ENCODE results near the gene WBP2.
A peak's percentile ranks its signal among the peaks of the same experiment; 100 is the strongest.

WBP2 gene

GRCh38 chr17:75826561-75827307 lies 28.4 kb downstream of the WBP2 start:
- DNase-seq: no peak

DNA sequence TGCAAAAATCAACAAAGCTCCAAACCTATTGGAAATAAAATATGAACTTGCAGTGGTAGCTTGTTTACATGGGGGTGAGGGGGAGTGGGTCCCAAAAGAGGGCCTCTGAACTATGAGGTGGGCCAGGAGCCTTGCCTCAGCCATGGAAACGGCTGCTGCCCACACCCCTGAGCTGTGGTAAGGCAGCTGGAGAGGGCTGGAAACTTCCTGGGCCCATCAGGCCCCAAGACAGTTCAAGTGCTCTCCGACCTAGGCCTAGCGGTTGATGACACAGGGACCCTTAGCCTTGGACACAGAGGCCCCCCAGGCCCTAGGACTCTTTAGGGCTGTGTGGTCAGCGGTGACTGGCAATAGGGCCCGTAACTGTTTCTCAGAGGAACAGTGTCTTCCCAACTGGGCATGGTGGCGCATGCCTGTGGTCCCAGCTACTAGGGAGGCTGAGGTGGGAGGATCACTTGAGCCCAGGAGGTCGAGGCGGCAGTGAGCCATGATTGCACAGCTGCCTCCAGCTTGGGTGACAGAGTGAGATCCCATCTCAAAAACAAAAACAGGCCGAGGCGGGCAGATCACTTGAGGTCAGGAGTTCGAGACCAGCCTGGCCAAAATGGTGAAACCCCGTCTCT lies 29.3 kb downstream of the WBP2 start:
- no peak for DNase-seq

- DNase-seq: no peak
These were observed 30.0 kb downstream of the WBP2 start for GRCh38 chr17:75825149-75825552.

DNA sequence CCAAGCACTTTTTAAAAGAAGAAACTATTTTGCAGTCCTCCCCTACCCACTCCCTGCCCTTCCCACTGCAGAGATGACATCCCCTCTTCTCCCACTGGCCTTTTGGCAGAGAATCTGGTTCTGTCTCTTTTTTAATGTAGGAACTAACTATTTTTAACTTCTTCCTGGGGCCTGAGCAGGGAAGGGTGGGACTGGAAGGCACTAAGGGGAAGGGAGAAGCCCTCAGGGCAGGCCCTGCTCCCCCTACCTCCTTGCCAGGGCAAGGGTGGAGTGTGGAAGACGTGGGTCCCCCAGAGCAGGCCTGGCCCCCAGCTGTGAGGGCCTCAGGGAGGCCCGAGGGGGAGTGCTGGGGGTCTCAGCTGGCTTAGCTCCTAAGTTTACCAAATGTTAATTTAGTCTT lies 30.5 kb downstream of the WBP2 start:
- DNase-seq: no peak

DNA sequence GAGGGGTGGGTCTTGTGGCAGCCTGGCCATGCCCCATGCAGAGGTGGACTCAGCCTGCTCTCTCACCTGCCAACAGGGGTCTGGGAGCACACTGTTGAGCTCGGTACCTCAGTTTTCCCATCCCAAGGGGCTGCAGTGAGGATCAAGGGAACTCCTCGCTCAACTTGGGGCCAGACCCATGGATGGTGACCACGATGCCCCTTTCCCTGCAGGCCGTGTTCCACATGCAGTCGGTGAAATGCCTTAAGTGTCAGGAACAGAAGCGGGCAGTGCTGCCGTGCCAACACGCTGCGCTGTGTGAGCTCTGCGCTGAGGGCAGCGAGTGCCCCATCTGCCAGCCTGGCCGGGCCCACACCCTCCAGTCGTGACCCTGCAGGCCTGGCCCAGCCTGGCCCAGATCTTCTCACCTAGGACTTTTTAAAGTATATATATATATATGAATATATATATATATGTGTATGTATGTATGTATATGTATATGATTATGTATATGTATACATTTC lies 31.0 kb downstream of the WBP2 start:
- DNase-seq: no peak

DNA sequence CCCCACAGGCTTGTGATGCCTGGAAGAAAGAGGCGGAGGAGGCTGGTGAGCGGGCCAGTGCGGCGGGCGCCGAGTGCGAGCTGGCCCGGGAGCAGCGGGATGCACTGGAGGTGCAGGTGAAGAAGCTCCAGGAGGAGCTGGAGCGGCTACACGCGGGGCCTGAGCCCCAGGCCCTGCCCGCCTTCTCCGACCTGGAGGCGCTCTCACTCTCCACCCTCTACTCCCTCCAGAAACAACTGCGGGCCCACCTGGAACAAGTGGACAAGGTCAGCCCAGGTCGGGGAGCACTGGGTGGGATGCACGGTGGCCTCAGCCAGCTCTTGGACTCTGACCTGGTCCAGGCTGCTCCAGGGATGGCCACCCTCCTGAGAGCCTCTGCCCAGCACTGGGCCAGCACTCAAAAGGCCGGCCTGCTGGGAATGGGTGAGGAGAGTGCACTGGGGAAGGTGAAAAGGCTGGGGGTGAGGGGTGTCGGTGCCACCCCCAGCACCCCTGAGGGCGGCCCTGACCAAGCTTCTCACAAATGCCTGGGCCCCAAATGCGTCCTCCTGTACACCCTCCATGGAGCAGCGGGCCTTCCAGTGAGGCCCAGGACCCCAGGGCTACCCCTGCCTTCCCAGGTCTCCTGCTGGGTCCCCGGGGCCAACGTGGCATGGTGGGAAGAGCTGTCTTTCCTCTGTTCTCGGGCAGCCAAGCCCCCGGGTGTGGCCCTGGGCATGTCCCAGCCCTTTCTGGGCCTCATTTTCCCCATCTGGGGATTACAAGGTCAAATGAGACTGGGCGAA lies 31.7 kb downstream of the WBP2 start:
- no peak for DNase-seq

GRCh38 chr17:75822800-75823166 lies 32.4 kb downstream of the WBP2 start:
- DNase-seq: no peak

- DNase-seq: no peak
These were observed 32.9 kb downstream of the WBP2 start for GRCh38 chr17:75822119-75822799.

GRCh38 chr17:75821552-75821951 lies 33.6 kb downstream of the WBP2 start:
- DNase-seq: no peak

- no peak for DNase-seq
These were observed 34.7 kb downstream of the WBP2 start for GRCh38 chr17:75820094-75821080.

DNA sequence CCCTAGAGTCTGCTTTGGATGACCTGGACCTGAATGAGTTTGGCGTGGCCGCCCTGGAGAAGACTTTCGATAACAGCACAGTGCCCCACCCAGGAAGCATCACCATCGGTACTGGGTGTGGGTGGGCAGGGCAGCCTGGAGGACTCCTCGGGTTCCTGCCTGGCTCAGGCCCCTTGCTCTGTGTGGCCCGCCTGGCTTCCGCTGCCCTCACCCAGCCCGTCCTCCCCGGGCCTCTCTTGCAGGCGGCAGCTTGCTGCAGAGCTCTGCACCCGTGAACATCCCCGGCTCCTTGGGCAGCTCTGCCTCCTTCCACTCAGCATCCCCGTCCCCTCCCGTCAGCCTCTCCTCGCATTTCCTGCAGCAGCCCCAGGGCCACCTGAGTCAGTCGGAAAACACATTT lies 35.5 kb downstream of the WBP2 start:
- DNase-seq: no peak

GRCh38 chr17:75819116-75819515 lies 36.0 kb downstream of the WBP2 start:
- no peak for DNase-seq

- no peak for DNase-seq
These were observed 36.7 kb downstream of the WBP2 start for GRCh38 chr17:75818326-75818885.

DNA sequence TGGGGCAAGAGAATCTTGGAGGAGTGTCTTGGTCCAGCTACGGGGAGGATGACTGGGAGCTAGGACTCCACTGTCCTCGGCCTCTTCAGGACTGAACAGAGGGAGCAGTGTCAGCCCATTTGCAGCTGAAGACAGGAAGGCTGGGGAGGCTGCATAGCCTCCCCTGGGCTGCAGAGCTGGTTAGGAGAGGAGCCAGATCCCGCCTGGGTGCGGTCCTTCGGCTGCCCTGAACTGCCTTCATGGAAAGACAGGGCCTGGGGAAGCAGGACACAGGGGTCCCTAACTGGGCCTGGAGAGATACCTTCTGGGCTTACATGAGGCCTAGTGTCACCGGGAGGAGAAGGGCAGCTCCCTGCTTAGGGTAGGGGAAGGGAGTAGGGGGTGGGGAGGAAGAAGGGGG lies 37.6 kb downstream of the WBP2 start:
- DNase-seq: no peak

DNA sequence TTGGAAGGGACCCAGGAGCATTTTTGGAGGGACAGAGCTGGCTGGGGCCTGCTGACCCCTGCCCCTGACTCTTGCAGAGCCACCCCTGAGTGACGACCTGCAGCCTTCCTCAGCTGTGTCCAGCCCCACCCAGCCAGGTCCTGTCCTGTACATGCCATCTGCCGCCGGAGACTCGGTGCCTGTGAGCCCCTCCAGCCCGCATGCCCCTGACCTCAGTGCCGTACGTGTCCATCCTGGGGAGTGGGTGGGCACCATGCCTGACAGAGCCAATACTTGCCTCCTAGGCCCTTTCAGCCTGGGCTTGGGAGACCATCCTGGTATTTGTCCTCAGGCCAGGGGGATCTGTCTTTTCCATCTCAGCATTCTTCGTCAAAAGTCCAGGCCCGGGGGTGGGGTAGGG lies 38.4 kb downstream of the WBP2 start:
- no peak for DNase-seq

GRCh38 chr17:75815399-75815798 lies 39.7 kb downstream of the WBP2 start:
- no peak for DNase-seq

DNA sequence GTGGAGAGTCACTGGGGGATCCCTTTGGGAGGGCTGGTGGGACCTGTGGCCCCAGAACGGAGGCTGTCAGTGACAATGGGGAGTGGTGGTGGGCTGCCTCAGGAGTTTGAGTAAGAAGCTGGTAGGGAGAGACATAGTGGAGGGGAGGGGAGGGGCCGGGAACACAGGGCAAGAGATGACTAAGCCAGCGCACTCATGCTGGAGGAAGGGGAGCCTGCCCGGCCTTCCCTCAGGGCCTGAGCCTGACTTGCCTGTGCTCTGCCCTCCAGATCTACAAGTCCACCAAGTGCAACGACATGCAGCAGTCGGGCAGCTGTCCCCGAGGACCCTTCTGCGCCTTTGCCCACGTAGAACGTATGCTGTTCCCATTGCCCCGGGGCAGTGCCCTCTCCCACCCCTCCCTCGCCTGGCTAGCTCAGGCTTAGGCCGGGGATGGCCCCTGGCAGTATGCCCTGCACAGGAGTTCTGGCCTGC lies 40.2 kb downstream of the WBP2 start:
- DNase-seq: peak; percentile 81

DNA sequence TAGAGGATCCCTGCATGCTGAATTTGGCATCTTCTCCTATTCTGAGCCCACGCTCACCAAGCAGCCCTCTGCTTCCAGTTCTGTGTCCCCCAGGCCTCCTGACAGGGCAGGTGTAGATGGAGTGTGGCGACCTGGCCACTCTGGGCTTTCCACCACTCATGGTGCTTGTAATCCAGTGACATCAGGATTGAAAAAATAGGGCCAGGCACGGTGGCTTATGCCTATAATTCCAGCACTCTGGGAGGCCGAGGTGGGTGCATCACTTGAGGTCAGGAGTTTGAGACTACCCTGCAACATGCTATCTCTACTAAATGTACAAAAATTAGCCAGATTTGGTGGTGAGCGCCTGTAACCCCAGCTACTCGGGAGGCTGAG lies 41.1 kb downstream of the WBP2 start:
- DNase-seq: no peak

DNA sequence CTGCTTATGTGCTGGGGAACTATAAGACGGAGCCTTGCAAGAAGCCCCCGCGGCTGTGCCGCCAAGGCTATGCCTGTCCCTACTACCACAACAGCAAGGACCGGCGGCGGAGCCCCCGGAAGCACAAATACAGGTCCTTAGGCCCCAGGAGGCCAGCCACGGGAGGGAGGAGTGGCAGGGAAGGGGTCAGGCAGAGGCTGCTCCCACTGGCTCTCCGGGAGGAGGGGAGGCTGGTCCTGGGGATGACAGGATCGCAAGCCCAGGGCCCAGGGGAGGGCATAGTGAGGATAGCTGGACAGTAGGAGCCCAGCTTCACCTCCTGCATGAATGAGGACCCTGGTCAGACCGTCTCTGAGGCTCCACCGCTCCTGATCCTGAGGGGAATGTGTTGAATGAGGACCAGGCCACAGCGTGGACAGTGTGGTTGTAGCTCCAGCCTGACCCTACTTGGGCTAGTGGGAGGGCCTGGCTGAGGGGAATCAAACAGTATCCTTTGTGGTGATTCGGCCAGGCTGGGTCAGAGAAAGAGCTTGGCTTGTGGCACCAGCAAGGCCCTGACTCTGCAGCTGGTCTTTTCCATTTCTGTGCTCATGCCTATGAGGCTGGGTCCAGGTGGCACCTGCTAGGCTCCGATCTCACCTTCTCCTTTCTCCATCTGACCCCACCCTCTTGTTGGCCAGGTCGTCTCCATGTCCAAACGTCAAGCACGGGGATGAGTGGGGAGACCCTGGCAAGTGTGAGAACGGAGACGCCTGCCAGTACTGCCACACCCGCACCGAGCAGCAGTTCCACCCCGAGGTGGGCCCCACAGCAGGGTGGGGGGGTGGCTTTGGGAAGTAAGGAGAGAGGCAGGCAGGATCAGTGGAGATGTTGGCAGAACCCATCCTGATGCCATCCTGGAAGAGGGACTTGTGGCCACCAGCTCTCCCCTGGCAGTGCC lies 41.8 kb downstream of the WBP2 start:
- no peak for DNase-seq
